GM12878 (cell line): ENCODE results near the gene VN1R5. TPM values are rescaled to one million over a fixed set of nuclear protein-coding genes. Genes with fewer than 3 reads are reported as not detected.

ENCODE experiments used
- ATAC-seq: fragments of 200-7000 bp; cut with Tn5 transposase; 3 replicates; pipeline ENCODE4 v1.9.1; 2020; ENCODE audit warnings: mild to moderate bottlenecking, moderate library complexity
- BruUV-seq: library from RNA; stranded (reverse); fragments of 400-500 nt; replicated peaks from 2 replicates; lab custom pipeline; 2021; lab: Mats Ljungman, UMichigan
- CTCF ChIA-PET: fragments of 300-600 bp; sonication (Branson Sonifier 250); formaldehyde crosslinking; extraction: SDS; loops from one replicate; lab custom pipeline; 2021; ENCODE audit warnings: inconsistent platforms; lab: Yijun Ruan, JAX
- POLR2A ChIA-PET: fragments of 350-600 bp; formaldehyde crosslinking; extraction: SDS; loops from one replicate; lab custom pipeline; 2021; ENCODE audit warnings: inconsistent platforms; lab: Charles Lee
- RAD21 ChIA-PET: fragments of 300-600 bp; sonication (Branson Sonifier 250); formaldehyde crosslinking; loops from one replicate; lab custom pipeline; 2023; ENCODE audit warnings: antibody characterized with exemption; ENCODE audit not compliant: unreplicated experiment; lab: Charles Lee
- SMC1A ChIA-PET: fragments of 300-600 bp; sonication (Branson Sonifier 250); formaldehyde crosslinking; loops from one replicate; lab custom pipeline; 2023; ENCODE audit not compliant: unreplicated experiment, uncharacterized antibody; lab: Charles Lee
- DNase-seq: peaks from one replicate; pipeline ENCODE4 v3.0.0-alpha.2; 2011; ENCODE audit warnings: low read depth, low spot score
- FAIRE-seq: peaks from 3 replicates; lab custom pipeline; 2011; peaks lifted over from hg19 to GRCh38; lab: Jason Lieb, UNC
- H2AFZ ChIP-seq: 2 replicates; pipeline ENCODE4 v1.6.0; 2011; ENCODE audit warnings: low read depth, low read length, control low read depth; ENCODE audit not compliant: control insufficient read depth
- H3K27ac ChIP-seq: 2 replicates; pipeline ENCODE4 v1.5.1; 2011; ENCODE audit warnings: control low read depth; ENCODE audit not compliant: control insufficient read depth, insufficient read depth
- H3K27me3 ChIP-seq, 2 experiments: replicated peaks in 1 of 2; 2 replicates each; pipeline versions ENCODE4 v1.6.0 to v1.6.1; 2011; ENCODE audit warnings: low read length in 1 of 2; ENCODE audit not compliant: control insufficient read depth in 2 of 2, insufficient read depth in 2 of 2
- H3K36me3 ChIP-seq, 2 experiments: 2 replicates each; pipeline ENCODE4 v1.5.1; 2011; ENCODE audit warnings: low read length in 1 of 2; ENCODE audit not compliant: control insufficient read depth in 2 of 2, insufficient read depth in 2 of 2
- H3K4me1 ChIP-seq: 2 replicates; pipeline ENCODE4 v1.6.1; 2011; ENCODE audit warnings: mild to moderate bottlenecking, low read length, moderate library complexity, mixed read lengths; ENCODE audit not compliant: control insufficient read depth, insufficient read depth
- H3K4me2 ChIP-seq: 2 replicates; pipeline ENCODE4 v1.6.0; 2011; ENCODE audit warnings: control low read depth; ENCODE audit not compliant: control insufficient read depth, insufficient read depth
- H3K4me3 ChIP-seq: fragments of 200-600 bp; sonication (generic); 2 replicates; pipeline ENCODE4 v1.5.1; 2016
- H3K79me2 ChIP-seq: 2 replicates; pipeline ENCODE4 v1.6.0; 2011; ENCODE audit warnings: low read length; ENCODE audit not compliant: control insufficient read depth, insufficient read depth
- H3K9ac ChIP-seq: 2 replicates; pipeline ENCODE4 v1.8.0; 2011; ENCODE audit warnings: low read length, control low read depth, mixed read lengths; ENCODE audit not compliant: control insufficient read depth, insufficient read depth
- H3K9me3 ChIP-seq: replicated peaks from 3 replicates; pipeline ENCODE4 v1.5.1; 2011; ENCODE audit warnings: mild to moderate bottlenecking, low read length; ENCODE audit not compliant: control insufficient read depth, insufficient read depth
- H4K20me1 ChIP-seq: 2 replicates; pipeline ENCODE4 v1.6.0; 2011; ENCODE audit not compliant: control insufficient read depth, insufficient read depth
- BHLHE40 ChIP-seq, 2 experiments: fragments of 450-650 bp in 1 of 2; IDR thresholded peaks; 2 replicates each; pipeline ENCODE4 v1.6.1; 2011 to 2017; ENCODE audit warnings: low read depth in 2 of 2, borderline replicate concordance in 1 of 2, improper control_type of control experiment in 1 of 2, low read length in 1 of 2, mild to moderate bottlenecking in 1 of 2
- HDAC6 ChIP-seq: fragments of 200-600 bp; sonication (generic); IDR thresholded peaks from one replicate; pipeline ENCODE4 v1.8.0; 2017; ENCODE audit warnings: antibody characterized with exemption; ENCODE audit not compliant: unreplicated experiment
- IRF4 ChIP-seq: IDR thresholded peaks from 2 replicates; pipeline ENCODE4 v1.6.1; 2011; ENCODE audit warnings: low read depth, low read length
- JUND ChIP-seq: IDR thresholded peaks from 2 replicates; pipeline ENCODE4 v1.6.1; 2012; ENCODE audit warnings: low read depth, mild to moderate bottlenecking, low read length, improper control_type of control experiment, moderate library complexity
- NBN ChIP-seq: fragments of 450-650 bp; IDR thresholded peaks from 2 replicates; pipeline ENCODE4 v1.6.1; 2016
- PBX3 ChIP-seq: IDR thresholded peaks from 2 replicates; pipeline ENCODE4 v1.6.1; 2011; ENCODE audit warnings: mild to moderate bottlenecking, low read depth, low read length, moderate library complexity; ENCODE audit not compliant: insufficient replicate concordance
- POLR2A ChIP-seq: IDR thresholded peaks from 2 replicates; pipeline ENCODE4 v1.6.1; 2011; ENCODE audit warnings: low read depth, mild to moderate bottlenecking, low read length
- POU2F2 ChIP-seq: IDR thresholded peaks from 3 replicates; pipeline ENCODE4 v1.6.1; 2011; ENCODE audit warnings: low read depth, mild to moderate bottlenecking, low read length, borderline replicate concordance
- SMARCA5 ChIP-seq: fragments of 450-650 bp; IDR thresholded peaks from 2 replicates; pipeline ENCODE4 v1.6.1; 2017; ENCODE audit warnings: mild to moderate bottlenecking
- STAT1 ChIP-seq: fragments of 450-650 bp; conservative IDR thresholded peaks from 2 replicates; pipeline ENCODE4 v1.6.1; 2014; ENCODE audit warnings: antibody characterized with exemption, mild to moderate bottlenecking
- STAT3 ChIP-seq: IDR thresholded peaks from 2 replicates; pipeline ENCODE4 v1.6.1; 2011; ENCODE audit warnings: low read depth, low read length, improper control_type of control experiment
- WGBS: methylation state at CpG from one replicate; pipeline ENCODE4 v1.1.6; 2016; ENCODE audit warnings: low lambda C conversion rate; ENCODE audit not compliant: insufficient replicate concordance, insufficient coverage; ENCODE audit errors: missing lambda C conversion rate; 5-methylcytosine and 5-hydroxymethylcytosine counted together
- in situ Hi-C: fragments of 300-500 bp; cut with MboI; formaldehyde crosslinking; loops from 9 replicates; pipeline ENCODE4 v1.14.3; 2018; ENCODE audit warnings: mixed read lengths
- intact Hi-C: fragments of 100-400 bp; cut with micrococcal nuclease; formaldehyde crosslinking; loops from one replicate; pipeline ENCODE4 v1.14.2; 2022; ENCODE audit not compliant: unreplicated experiment
- polyA plus RNA-seq, 11 experiments: library from polyadenylated mRNA; depleted of rRNA in 4 of 11; unstranded in 6 of 11; stranded (reverse) in 5 of 11; fragments of >200 nt; fragmentation: Nextera tagmentation in 4 of 11; fragmentation: Illumina TruSeq in 1 of 11; extraction: Ambion mirVana in 4 of 11; extraction: Trizol in 1 of 11; gene quantifications; 1 replicate in 1 of 11; 2 replicates in 10 of 11; pipeline versions ENCODE4 v1.2.1 to v1.2.3, GENCODE V29; 2011 to 2016; ENCODE audit warnings: inconsistent platforms in 2 of 11, missing spikeins in 2 of 11, low read depth in 1 of 11
- total RNA-seq, 4 experiments: library from RNA; depleted of rRNA in 3 of 4; stranded (reverse); fragments of >200 nt in 3 of 4; fragmentation: Illumina TruSeq in 1 of 4; extraction: Trizol in 1 of 4; gene quantifications; 2 replicates each; pipeline versions ENCODE4 v1.2.1 to v1.2.3, GENCODE V29; 2013 to 2021
- TF ChIP-seq, protein P1 (sequence below): fragments of 450-650 bp; IDR thresholded peaks from 2 replicates; pipeline ENCODE4 v1.6.1; 2017; ENCODE audit warnings: mild to moderate bottlenecking

Gene VN1R5
- total and polyA plus RNA-seq, 10 of the 15 experiments (the other 5 are each of a cell fraction or from before 2014, with no cell fraction given) = not detected

- TF ChIP-seq PBX3 (peak; percentile 70), JUND (0 out of 2 replicates have a peak, but pooled peaks have one; percentile 11)
Observed at GRCh38 chr1:247212627-247213617, 43.0 kb upstream of the VN1R5 start (continued).

- Histone ChIP-seq H3K27me3 (no peaks in the 10 kb centered on the region), H3K4me3 (no peak overlapping the region), H4K20me1 (no peaks in the 10 kb centered on the region), H3K4me2 (no peak overlapping the region), H2AFZ (no peak overlapping the region), H3K9ac (no peak overlapping the region), H3K4me1 (peaks cover 21% of the 10 kb centered on the region), H3K36me3 (no peaks in the 10 kb centered on the region), H3K9me3 (no peaks in the 10 kb centered on the region), H3K79me2 (no peaks in the 10 kb centered on the region), H3K27ac (no peak overlapping the region)
- ChIA-PET CTCF (interaction anchor here (0.8 kb wide), 1 partner anchor 883 kb away, joined by 4 read pairs; no protein-coding TSS in a partner anchor), POLR2A (interaction anchor here (1.3 kb wide), 1 partner anchor 112 kb away, joined by 3 read pairs; no protein-coding TSS in a partner anchor), SMC1A (interaction anchor here (1.3 to 1.4 kb wide), 2 partner anchors 9 to 138 kb away, joined by 3 to 5 read pairs; partner anchors contain the start of gene ZNF670), RAD21 (no interaction called here)
- intact Hi-C loops = loop anchor here (10.0 kb wide), 1 partner anchor 269 kb away; no protein-coding TSS in a partner anchor
- TF ChIP-seq BHLHE40 (IDR thresholded peaks at IDR 0.05; ENCODE audit: borderline replicate concordance in 1 of 2, low read depth in 2 of 2, low read length in 1 of 2) = no peak
- no peak for TF ChIP-seq POU2F2
- no peak for TF ChIP-seq HDAC6
- no peak for TF ChIP-seq STAT3
- TF ChIP-seq STAT1 = no peak
- no peak for TF ChIP-seq NBN
- TF ChIP-seq, protein P1, sequence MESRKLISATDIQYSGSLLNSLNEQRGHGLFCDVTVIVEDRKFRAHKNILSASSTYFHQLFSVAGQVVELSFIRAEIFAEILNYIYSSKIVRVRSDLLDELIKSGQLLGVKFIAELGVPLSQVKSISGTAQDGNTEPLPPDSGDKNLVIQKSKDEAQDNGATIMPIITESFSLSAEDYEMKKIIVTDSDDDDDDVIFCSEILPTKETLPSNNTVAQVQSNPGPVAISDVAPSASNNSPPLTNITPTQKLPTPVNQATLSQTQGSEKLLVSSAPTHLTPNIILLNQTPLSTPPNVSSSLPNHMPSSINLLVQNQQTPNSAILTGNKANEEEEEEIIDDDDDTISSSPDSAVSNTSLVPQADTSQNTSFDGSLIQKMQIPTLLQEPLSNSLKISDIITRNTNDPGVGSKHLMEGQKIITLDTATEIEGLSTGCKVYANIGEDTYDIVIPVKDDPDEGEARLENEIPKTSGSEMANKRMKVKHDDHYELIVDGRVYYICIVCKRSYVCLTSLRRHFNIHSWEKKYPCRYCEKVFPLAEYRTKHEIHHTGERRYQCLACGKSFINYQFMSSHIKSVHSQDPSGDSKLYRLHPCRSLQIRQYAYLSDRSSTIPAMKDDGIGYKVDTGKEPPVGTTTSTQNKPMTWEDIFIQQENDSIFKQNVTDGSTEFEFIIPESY = no peak
- no peak for TF ChIP-seq IRF4
- no peak for TF ChIP-seq POLR2A
- TF ChIP-seq SMARCA5 = no peak
- WGBS = 42% methylated on average over 3 of the region's 3 CpGs
- BruUV-seq = no TSS peak
- ATAC-seq = no peak
- no peak for FAIRE-seq
- in situ Hi-C loops = no loop called here
- no peak for DNase-seq
Observed at GRCh38 chr1:247216261-247216660, 39.6 kb upstream of the VN1R5 start.
